IMR-90 (cell line): ENCODE results near the gene PALM2AKAP2. TPM values are rescaled to one million over a fixed set of nuclear protein-coding genes. Genes with fewer than 3 reads are reported as not detected.

Source experiments
- ATAC-seq: fragments of 200-7000 bp; cut with Tn5 transposase; 2 replicates; pipeline ENCODE4 v1.9.1; 2020; ENCODE audit warnings: low read depth, mild to moderate bottlenecking, moderate library complexity
- BruUV-seq: library from RNA; stranded (reverse); fragments of 400-500 nt; replicated peaks from 2 replicates; lab custom pipeline; 2021; lab: Mats Ljungman, UMichigan
- CTCF ChIA-PET: fragments of 300-600 bp; formaldehyde crosslinking; extraction: SDS; loops from one replicate; lab custom pipeline; 2021; ENCODE audit warnings: antibody characterized with exemption; lab: Yijun Ruan, JAX
- POLR2A ChIA-PET: fragments of 300-600 bp; sonication (Branson Sonifier 250); formaldehyde crosslinking; loops from one replicate; lab custom pipeline; 2022; ENCODE audit warnings: antibody characterized with exemption; ENCODE audit not compliant: unreplicated experiment; lab: Charles Lee
- DNase-seq: peaks from one replicate; pipeline ENCODE4 v3.0.0; 2013
- H2AFZ ChIP-seq: replicated peaks from 2 replicates; pipeline ENCODE3; 2013; ENCODE audit warnings: low read length, mild to moderate bottlenecking; ENCODE audit not compliant: poor library complexity
- H2AK5ac ChIP-seq: 2 replicates; pipeline ENCODE4 v1.6.1; 2013; ENCODE audit warnings: low read depth, low read length, inconsistent platforms
- H2AK9ac ChIP-seq: replicated peaks from 2 replicates; pipeline ENCODE3; 2013; ENCODE audit warnings: mild to moderate bottlenecking, low read depth, low read length, moderate library complexity; ENCODE audit not compliant: poor library complexity
- H2BK120ac ChIP-seq: 2 replicates; pipeline ENCODE4 v1.6.1; 2013; ENCODE audit warnings: low read depth, low read length, inconsistent platforms
- H2BK15ac ChIP-seq: 3 replicates; pipeline ENCODE4 v1.6.1; 2013; ENCODE audit warnings: low read depth, low read length, inconsistent platforms
- H2BK20ac ChIP-seq: 2 replicates; pipeline ENCODE4 v1.6.1; 2013; ENCODE audit warnings: low read depth, mild to moderate bottlenecking, inconsistent platforms, low read length, moderate library complexity
- H2BK5ac ChIP-seq: 2 replicates; pipeline ENCODE4 v1.6.1; 2013; ENCODE audit warnings: mild to moderate bottlenecking, low read depth, low read length, inconsistent platforms; ENCODE audit not compliant: poor library complexity, severe bottlenecking
- H3K14ac ChIP-seq: replicated peaks from 2 replicates; pipeline ENCODE4 v1.6.1; 2013; ENCODE audit warnings: low read depth, low read length, inconsistent platforms
- H3K18ac ChIP-seq: 2 replicates; pipeline ENCODE4 v1.6.1; 2013; ENCODE audit warnings: low read depth, low read length, control low read depth
- H3K23ac ChIP-seq: 2 replicates; pipeline ENCODE4 v1.6.1; 2013; ENCODE audit warnings: low read depth, low read length, inconsistent platforms
- H3K27ac ChIP-seq: 2 replicates; pipeline ENCODE4 v1.5.1; 2013; ENCODE audit warnings: mild to moderate bottlenecking, control low read depth, low read length; ENCODE audit not compliant: insufficient read depth
- H3K27me3 ChIP-seq: 2 replicates; pipeline ENCODE4 v1.6.1; 2013; ENCODE audit warnings: low read length; ENCODE audit not compliant: control insufficient read depth, insufficient read depth
- H3K36me3 ChIP-seq: 2 replicates; pipeline ENCODE4 v1.6.1; 2013; ENCODE audit warnings: low read length, mixed read lengths; ENCODE audit not compliant: control insufficient read depth, insufficient read depth
- H3K4ac ChIP-seq: 2 replicates; pipeline ENCODE4 v1.6.1; 2013; ENCODE audit warnings: low read depth, low read length, inconsistent platforms
- H3K4me1 ChIP-seq: 2 replicates; pipeline ENCODE4 v1.6.1; 2013; ENCODE audit warnings: low read length, mixed read lengths; ENCODE audit not compliant: control insufficient read depth, insufficient read depth
- H3K4me2 ChIP-seq: 2 replicates; pipeline ENCODE4 v1.6.1; 2013; ENCODE audit warnings: low read depth, mild to moderate bottlenecking, control low read depth, low read length, moderate library complexity
- H3K4me3 ChIP-seq: 2 replicates; pipeline ENCODE4 v1.5.1; 2013; ENCODE audit warnings: low read depth, mild to moderate bottlenecking, control low read depth, low read length, moderate library complexity; ENCODE audit not compliant: insufficient read depth
- H3K56ac ChIP-seq: 2 replicates; pipeline ENCODE4 v1.6.1; 2013; ENCODE audit warnings: low read length, inconsistent platforms; ENCODE audit not compliant: insufficient read depth; ENCODE audit errors: extremely low read depth
- H3K79me1 ChIP-seq, 2 experiments: 2 replicates each; pipeline ENCODE4 v1.6.1; 2013; ENCODE audit warnings: low read length in 2 of 2, inconsistent platforms in 1 of 2, low read depth in 1 of 2
- H3K9ac ChIP-seq: 2 replicates; pipeline ENCODE4 v1.6.1; 2013; ENCODE audit warnings: low read depth, low read length, control low read depth
- H3K9me1 ChIP-seq: 2 replicates; pipeline ENCODE4 v1.6.1; 2013; ENCODE audit warnings: low read length, inconsistent platforms; ENCODE audit not compliant: insufficient read depth
- H3K9me3 ChIP-seq: 2 replicates; pipeline ENCODE4 v1.6.1; 2013; ENCODE audit warnings: low read length; ENCODE audit not compliant: control insufficient read depth, insufficient read depth
- H4K20me1 ChIP-seq: 2 replicates; pipeline ENCODE4 v1.6.1; 2013; ENCODE audit warnings: low read length, inconsistent platforms; ENCODE audit not compliant: insufficient read depth
- H4K5ac ChIP-seq: 2 replicates; pipeline ENCODE4 v1.6.1; 2013; ENCODE audit warnings: mild to moderate bottlenecking, low read depth, low read length, control low read depth
- H4K8ac ChIP-seq, 2 experiments: 2 replicates each; pipeline ENCODE4 v1.6.1; 2013; ENCODE audit warnings: low read depth in 2 of 2, low read length in 2 of 2, control low read depth in 1 of 2, inconsistent platforms in 1 of 2
- H4K91ac ChIP-seq: 2 replicates; pipeline ENCODE4 v1.6.1; 2013; ENCODE audit warnings: low read depth, low read length, inconsistent platforms; ENCODE audit not compliant: insufficient read depth
- BHLHE40 ChIP-seq: fragments of 150-350 bp; IDR thresholded peaks from 2 replicates; pipeline ENCODE4 v1.6.1; 2016; ENCODE audit warnings: mild to moderate bottlenecking, low read depth, low read length
- CEBPB ChIP-seq: IDR thresholded peaks from 2 replicates; pipeline ENCODE4 v1.6.1; 2012; ENCODE audit warnings: low read depth, low read length, improper control_type of control experiment
- CHD1 ChIP-seq: IDR thresholded peaks from 2 replicates; pipeline ENCODE4 v1.6.1; 2012; ENCODE audit warnings: low read depth, low read length, improper control_type of control experiment
- FOS ChIP-seq: fragments of 150-350 bp; IDR thresholded peaks from 2 replicates; pipeline ENCODE4 v1.6.1; 2016; ENCODE audit warnings: low read depth, low read length
- MAFK ChIP-seq: IDR thresholded peaks from 2 replicates; pipeline ENCODE4 v1.6.1; 2012; ENCODE audit warnings: low read depth, low read length, improper control_type of control experiment
- MAZ ChIP-seq: IDR thresholded peaks from 2 replicates; pipeline ENCODE4 v1.6.1; 2012; ENCODE audit warnings: low read depth, mild to moderate bottlenecking, low read length, improper control_type of control experiment, moderate library complexity, borderline replicate concordance
- MXI1 ChIP-seq: IDR thresholded peaks from 2 replicates; pipeline ENCODE4 v1.6.1; 2012; ENCODE audit warnings: low read depth, mild to moderate bottlenecking, low read length, moderate library complexity, borderline replicate concordance
- NFE2L2 ChIP-seq: fragments of 150-350 bp; IDR thresholded peaks from 2 replicates; pipeline ENCODE4 v1.6.1; 2016; ENCODE audit warnings: low read depth, mild to moderate bottlenecking, low read length
- POLR2A ChIP-seq: IDR thresholded peaks from 2 replicates; pipeline ENCODE4 v1.6.1; 2012; ENCODE audit warnings: mild to moderate bottlenecking, low read depth, low read length
- RAD21 ChIP-seq: IDR thresholded peaks from 2 replicates; pipeline ENCODE4 v1.6.1; 2012; ENCODE audit warnings: low read length, improper control_type of control experiment
- RCOR1 ChIP-seq: IDR thresholded peaks from 2 replicates; pipeline ENCODE4 v1.6.1; 2012; ENCODE audit warnings: mild to moderate bottlenecking, low read length, improper control_type of control experiment; ENCODE audit not compliant: insufficient replicate concordance
- RFX5 ChIP-seq: IDR thresholded peaks from 2 replicates; pipeline ENCODE4 v1.8.0; 2012; ENCODE audit warnings: low read depth, mild to moderate bottlenecking, low read length, moderate library complexity
- SMC3 ChIP-seq: fragments of 150-350 bp; IDR thresholded peaks from 2 replicates; pipeline ENCODE4 v1.6.1; 2016; ENCODE audit warnings: low read depth, mild to moderate bottlenecking, antibody characterized with exemption, low read length, moderate library complexity
- USF2 ChIP-seq: fragments of 150-350 bp; IDR thresholded peaks from 2 replicates; pipeline ENCODE4 v1.6.1; 2017; ENCODE audit warnings: mild to moderate bottlenecking, antibody characterized with exemption, low read length, low read depth
- WGBS, 2 experiments: methylation state at CpG; one replicate each; pipeline versions ENCODE4 v1.1.5 to v1.1.7; 2013; ENCODE audit warnings: missing lambda C conversion rate in 2 of 2; ENCODE audit not compliant: insufficient read length in 1 of 2; ENCODE audit errors: extremely low coverage in 2 of 2; 5-methylcytosine and 5-hydroxymethylcytosine counted together
- dilution Hi-C: fragments of 300-500 bp; cut with HindIII; formaldehyde crosslinking; loops from one replicate; pipeline ENCODE4 v1.14.3; 2018; ENCODE audit warnings: low sequenced_read_pairs; ENCODE audit not compliant: unreplicated experiment
- in situ Hi-C: fragments of 300-500 bp; cut with MboI; formaldehyde crosslinking; loops from 3 replicates; pipeline ENCODE4 v1.14.3; 2019; ENCODE audit warnings: low sequenced_read_pairs, inconsistent platforms, mixed read lengths
- intact Hi-C: fragments of 100-400 bp; cut with micrococcal nuclease; formaldehyde crosslinking; loops from 2 replicates; pipeline ENCODE4 v1.10.0; 2022
- polyA plus RNA-seq, 3 experiments: library from polyadenylated mRNA; depleted of rRNA; stranded (reverse); fragments of >200 nt; gene quantifications; 2 replicates each; pipeline ENCODE4 v1.2.3, GENCODE V29; 2012; ENCODE audit warnings: low replicate concordance in 1 of 3
- total RNA-seq: library from RNA; depleted of rRNA; stranded (reverse); fragments of >200 nt; gene quantifications from 2 replicates; pipeline ENCODE4 v1.2.3, GENCODE V29; 2012
- TF ChIP-seq, protein P1 (sequence below): conservative IDR thresholded peaks from 2 replicates; pipeline ENCODE4 v1.5.1; 2012; ENCODE audit warnings: mild to moderate bottlenecking, low read depth, low read length, improper control_type of control experiment
- TF ChIP-seq, protein P2 (sequence below): fragments of 150-350 bp; IDR thresholded peaks from 2 replicates; pipeline ENCODE4 v1.6.1; 2016; ENCODE audit warnings: low read depth, mild to moderate bottlenecking, low read length, moderate library complexity, borderline replicate concordance

PALM2AKAP2 gene
- total and polyA plus RNA-seq, 2 of the 4 experiments (the other 2 are of a cell fraction): 3.2 to 14.2 TPM

DNA sequence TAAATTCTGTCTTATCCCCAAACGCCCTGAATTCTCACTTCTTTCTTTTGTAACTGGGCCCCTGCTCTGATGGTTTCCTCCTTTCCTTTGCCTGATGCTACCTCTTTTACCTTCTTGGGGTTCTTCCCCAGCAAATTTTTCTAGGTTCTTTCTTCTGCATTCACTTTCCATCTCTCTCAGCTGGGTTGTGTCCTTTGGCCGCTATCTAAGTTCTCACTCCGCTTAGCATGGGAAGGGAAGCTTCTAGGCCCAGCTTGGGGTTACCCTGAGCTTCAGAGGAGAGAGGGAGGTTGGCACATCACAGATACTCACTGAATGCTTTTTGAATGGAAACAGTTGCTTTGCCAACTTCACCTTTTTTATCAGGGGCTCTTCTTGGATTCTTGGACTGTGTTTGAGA, 17.0 kb downstream of the PALM2AKAP2 start:
- no peak overlapping the region for H3K56ac ChIP-seq
- H3K27me3 ChIP-seq: no peaks in the 10 kb centered on the region
- DNase-seq (no peak), ATAC-seq (no peak)
- no peak overlapping the region for H3K4me2 ChIP-seq
- ChIA-PET POLR2A (no interaction called here), CTCF (interaction anchor here (0.6 kb wide), 1 partner anchor 10 kb away, joined by 3 read pairs; no protein-coding TSS in a partner anchor)
- no peaks in the 10 kb centered on the region for H3K36me3 ChIP-seq
- no peak overlapping the region for H4K8ac ChIP-seq
- peaks cover 35% of the 10 kb centered on the region for H3K9me1 ChIP-seq
- H3K79me1 ChIP-seq: peaks cover 38 to 77% of the 10 kb centered on the region in 2 experiments
- H2BK15ac ChIP-seq: no peak overlapping the region
- H4K91ac ChIP-seq: no peak overlapping the region
- in situ Hi-C loops (no loop called here), dilution Hi-C loops (no loop called here), intact Hi-C loops (no loop called here)
- peaks cover 19% of the 10 kb centered on the region; the same call in 1 of the 2 replicates for H4K20me1 ChIP-seq
- H2BK5ac ChIP-seq: no peak overlapping the region
- WGBS, 2 experiments: no CpG with 5 or more reads among the region's 3 CpGs
- no peak overlapping the region for H3K4me3 ChIP-seq
- no peaks in the 10 kb centered on the region for H3K9me3 ChIP-seq
- peaks cover 24% of the 10 kb centered on the region for H3K4me1 ChIP-seq
- H3K4ac ChIP-seq: peak overlapping the region; percentile 7; the same call in 1 of the 2 replicates
- H3K18ac ChIP-seq: no peak overlapping the region
- no peak overlapping the region for H3K27ac ChIP-seq
- H2BK20ac ChIP-seq: no peak overlapping the region
- H2BK120ac ChIP-seq: no peak overlapping the region
- no peak overlapping the region for H3K23ac ChIP-seq
- H4K5ac ChIP-seq: no peak overlapping the region
- TF ChIP-seq RAD21 (no peak), USF2 (no peak), RCOR1 (no peak), CEBPB (no peak), CHD1 (no peak), FOS (no peak), NFE2L2 (no peak), POLR2A (no peak), MXI1 (no peak), RFX5 (no peak), BHLHE40 (no peak), MAZ (no peak), MAFK (no peak), SMC3 (no peak)
- TF ChIP-seq, protein P1, sequence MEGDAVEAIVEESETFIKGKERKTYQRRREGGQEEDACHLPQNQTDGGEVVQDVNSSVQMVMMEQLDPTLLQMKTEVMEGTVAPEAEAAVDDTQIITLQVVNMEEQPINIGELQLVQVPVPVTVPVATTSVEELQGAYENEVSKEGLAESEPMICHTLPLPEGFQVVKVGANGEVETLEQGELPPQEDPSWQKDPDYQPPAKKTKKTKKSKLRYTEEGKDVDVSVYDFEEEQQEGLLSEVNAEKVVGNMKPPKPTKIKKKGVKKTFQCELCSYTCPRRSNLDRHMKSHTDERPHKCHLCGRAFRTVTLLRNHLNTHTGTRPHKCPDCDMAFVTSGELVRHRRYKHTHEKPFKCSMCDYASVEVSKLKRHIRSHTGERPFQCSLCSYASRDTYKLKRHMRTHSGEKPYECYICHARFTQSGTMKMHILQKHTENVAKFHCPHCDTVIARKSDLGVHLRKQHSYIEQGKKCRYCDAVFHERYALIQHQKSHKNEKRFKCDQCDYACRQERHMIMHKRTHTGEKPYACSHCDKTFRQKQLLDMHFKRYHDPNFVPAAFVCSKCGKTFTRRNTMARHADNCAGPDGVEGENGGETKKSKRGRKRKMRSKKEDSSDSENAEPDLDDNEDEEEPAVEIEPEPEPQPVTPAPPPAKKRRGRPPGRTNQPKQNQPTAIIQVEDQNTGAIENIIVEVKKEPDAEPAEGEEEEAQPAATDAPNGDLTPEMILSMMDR: no peak
- TF ChIP-seq, protein P2, sequence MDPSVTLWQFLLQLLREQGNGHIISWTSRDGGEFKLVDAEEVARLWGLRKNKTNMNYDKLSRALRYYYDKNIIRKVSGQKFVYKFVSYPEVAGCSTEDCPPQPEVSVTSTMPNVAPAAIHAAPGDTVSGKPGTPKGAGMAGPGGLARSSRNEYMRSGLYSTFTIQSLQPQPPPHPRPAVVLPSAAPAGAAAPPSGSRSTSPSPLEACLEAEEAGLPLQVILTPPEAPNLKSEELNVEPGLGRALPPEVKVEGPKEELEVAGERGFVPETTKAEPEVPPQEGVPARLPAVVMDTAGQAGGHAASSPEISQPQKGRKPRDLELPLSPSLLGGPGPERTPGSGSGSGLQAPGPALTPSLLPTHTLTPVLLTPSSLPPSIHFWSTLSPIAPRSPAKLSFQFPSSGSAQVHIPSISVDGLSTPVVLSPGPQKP: no peak
- H3K9ac ChIP-seq: no peak overlapping the region
- BruUV-seq: no TSS peak
- H2AFZ ChIP-seq: no peak overlapping the region
- H2AK5ac ChIP-seq: 0 out of 2 replicates have a peak overlapping the region, but pooled peaks have one; percentile 13
- H2AK9ac ChIP-seq: no peak overlapping the region
- H3K14ac ChIP-seq: peak overlapping the region; percentile 63
